ENCODE results near the gene ITGBL1. TPM values are rescaled to one million over a fixed set of nuclear protein-coding genes. Genes with fewer than 3 reads are reported as not detected.

Gene ITGBL1
- polyA plus RNA-seq, 1 experiment: 73.7 TPM

DNA sequence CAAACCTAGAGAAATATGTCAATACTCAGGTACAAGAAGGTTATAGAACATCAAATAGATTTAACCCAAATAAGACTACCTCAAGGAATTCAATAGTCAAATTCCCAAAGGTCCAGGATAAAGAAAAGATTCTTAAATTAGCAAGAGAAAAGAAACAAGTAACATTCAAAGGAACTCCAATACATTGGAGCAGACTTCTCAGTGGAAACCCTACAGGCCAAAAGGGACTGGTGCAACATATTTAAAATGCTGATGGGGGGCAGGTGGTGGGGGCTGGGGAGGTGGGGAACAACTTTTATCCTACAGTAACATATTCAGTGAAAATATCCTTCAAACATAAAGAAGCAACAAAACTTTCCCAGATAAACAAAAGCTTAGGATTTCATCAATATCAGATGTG lies 23.1 kb downstream of the ITGBL1 start:
- TF ChIP-seq, protein P1, sequence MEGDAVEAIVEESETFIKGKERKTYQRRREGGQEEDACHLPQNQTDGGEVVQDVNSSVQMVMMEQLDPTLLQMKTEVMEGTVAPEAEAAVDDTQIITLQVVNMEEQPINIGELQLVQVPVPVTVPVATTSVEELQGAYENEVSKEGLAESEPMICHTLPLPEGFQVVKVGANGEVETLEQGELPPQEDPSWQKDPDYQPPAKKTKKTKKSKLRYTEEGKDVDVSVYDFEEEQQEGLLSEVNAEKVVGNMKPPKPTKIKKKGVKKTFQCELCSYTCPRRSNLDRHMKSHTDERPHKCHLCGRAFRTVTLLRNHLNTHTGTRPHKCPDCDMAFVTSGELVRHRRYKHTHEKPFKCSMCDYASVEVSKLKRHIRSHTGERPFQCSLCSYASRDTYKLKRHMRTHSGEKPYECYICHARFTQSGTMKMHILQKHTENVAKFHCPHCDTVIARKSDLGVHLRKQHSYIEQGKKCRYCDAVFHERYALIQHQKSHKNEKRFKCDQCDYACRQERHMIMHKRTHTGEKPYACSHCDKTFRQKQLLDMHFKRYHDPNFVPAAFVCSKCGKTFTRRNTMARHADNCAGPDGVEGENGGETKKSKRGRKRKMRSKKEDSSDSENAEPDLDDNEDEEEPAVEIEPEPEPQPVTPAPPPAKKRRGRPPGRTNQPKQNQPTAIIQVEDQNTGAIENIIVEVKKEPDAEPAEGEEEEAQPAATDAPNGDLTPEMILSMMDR (IDR thresholded peaks at IDR 0.05; ENCODE audit: insufficient read depth, low read depth, low read length): no peak
- DNase-seq (ENCODE audit: low read depth): no peak
- Histone ChIP-seq H3K27me3 (ENCODE audit: control insufficient read depth, insufficient read depth, low read length) (no peaks in the 10 kb centered on the region), H3K4me3 (ENCODE audit: low read depth, low read length) (no peak overlapping the region), H3K36me3 (ENCODE audit: control insufficient read depth, insufficient read depth, low read length) (no peaks in the 10 kb centered on the region)
- POLR2A ChIA-PET: no interaction called here
- CTCF ChIA-PET: interaction anchor here (1.2 to 3.9 kb wide), 8 partner anchors 11 to 334 kb away, joined by 3 to 63 read pairs (median 4); no protein-coding TSS in a partner anchor

DNA sequence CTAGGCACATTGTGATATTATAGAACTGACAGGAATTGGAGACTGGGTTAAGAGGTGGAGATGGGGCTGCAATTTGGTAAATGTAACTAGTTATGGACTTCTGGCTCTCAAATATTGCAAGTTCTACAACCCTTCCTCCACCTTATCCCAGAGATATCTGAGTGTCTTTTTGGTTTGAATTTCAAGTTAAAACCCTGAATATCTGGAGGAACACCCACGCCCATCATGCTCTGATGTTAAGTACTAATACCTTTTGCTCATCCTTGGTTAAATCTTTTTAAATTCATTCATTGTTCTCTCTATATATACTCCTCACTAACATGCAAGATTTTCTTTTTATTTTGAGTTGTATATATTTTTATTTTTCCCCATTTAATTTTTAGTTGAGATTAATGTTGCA lies 28.9 kb downstream of the ITGBL1 start:
- no peak for DNase-seq (ENCODE audit: low read depth)
- TF ChIP-seq, protein P1 (IDR thresholded peaks at IDR 0.05; ENCODE audit: insufficient read depth, low read depth, low read length): no peak
- ChIA-PET POLR2A (no interaction called here), CTCF (interaction anchor here (0.9 kb wide), 1 partner anchor 33 kb away, joined by 3 read pairs; no protein-coding TSS in a partner anchor)
- H3K4me3 ChIP-seq (ENCODE audit: low read depth, low read length): no peak overlapping the region
- no peaks in the 10 kb centered on the region for H3K27me3 ChIP-seq (ENCODE audit: control insufficient read depth, insufficient read depth, low read length)
- H3K36me3 ChIP-seq (ENCODE audit: control insufficient read depth, insufficient read depth, low read length): no peaks in the 10 kb centered on the region

DNA sequence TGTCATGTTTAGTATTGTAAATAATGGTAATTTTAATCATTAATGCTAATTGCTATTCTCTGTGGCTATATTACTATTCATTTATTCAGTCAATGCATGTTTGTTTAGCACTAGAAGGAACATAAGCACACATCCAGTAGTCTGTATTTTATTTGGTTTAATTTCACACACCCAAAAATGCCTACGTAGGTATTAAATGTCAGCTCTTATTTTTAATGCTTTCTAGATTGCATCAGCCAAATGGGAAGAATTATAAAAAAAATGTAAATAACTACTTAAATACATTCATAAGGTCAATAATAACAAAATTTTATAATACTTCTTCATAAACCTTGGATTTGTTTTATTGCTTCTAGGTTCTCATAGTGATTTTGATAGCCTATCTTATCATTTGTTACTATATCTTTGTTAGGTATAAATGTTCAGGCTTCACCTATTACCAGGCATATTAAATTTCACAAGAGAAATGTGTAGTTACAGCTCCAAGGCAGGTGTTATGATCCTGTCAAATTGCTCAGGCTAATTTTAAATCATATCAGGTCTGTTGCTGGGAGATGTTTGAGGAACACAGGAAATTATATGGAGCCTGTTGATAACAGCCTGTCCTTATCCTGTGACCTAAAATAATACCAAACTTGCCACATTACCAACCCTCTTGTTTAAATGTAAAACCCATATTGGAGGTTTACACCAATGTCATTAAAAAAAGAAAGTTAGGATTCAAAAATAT lies 34.4 kb downstream of the ITGBL1 start:
- Histone ChIP-seq H3K27me3 (ENCODE audit: control insufficient read depth, insufficient read depth, low read length) (no peaks in the 10 kb centered on the region), H3K36me3 (ENCODE audit: control insufficient read depth, insufficient read depth, low read length) (no peaks in the 10 kb centered on the region), H3K4me3 (ENCODE audit: low read depth, low read length) (no peak overlapping the region)
- POLR2A ChIA-PET: no interaction called here
- TF ChIP-seq, protein P1 (IDR thresholded peaks at IDR 0.05; ENCODE audit: insufficient read depth, low read depth, low read length): no peak
- CTCF ChIA-PET: interaction anchor here (1.5 to 3.3 kb wide), 2 partner anchors 13 to 342 kb away, joined by 7 to 16 read pairs; no protein-coding TSS in a partner anchor
- no peak for DNase-seq (ENCODE audit: low read depth)

DNA sequence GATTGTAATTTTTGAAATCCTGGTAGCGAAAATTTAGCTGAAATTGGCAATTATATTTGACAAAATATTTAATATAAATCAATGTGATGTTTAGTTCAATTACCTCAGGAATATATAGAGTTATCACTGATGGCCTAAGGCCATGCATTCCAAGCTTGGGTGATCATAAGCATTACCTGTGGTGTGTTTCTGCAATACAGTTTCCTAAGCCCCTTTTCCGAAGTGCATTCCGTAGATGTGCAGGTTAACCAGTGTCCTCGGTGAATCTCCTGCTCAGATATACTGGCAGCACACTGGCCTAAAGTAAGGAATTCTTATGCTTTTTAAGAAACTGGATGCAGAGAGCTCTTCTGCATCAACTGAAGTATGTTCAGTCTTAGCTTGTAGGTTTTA lies 35.0 kb downstream of the ITGBL1 start:
- no peaks in the 10 kb centered on the region for H3K27me3 ChIP-seq (ENCODE audit: control insufficient read depth, insufficient read depth, low read length)
- POLR2A ChIA-PET: no interaction called here
- CTCF ChIA-PET: interaction anchor here (0.8 to 3.3 kb wide), 4 partner anchors 13 to 343 kb away, joined by 3 to 16 read pairs (median 5); no protein-coding TSS in a partner anchor
- no peak for DNase-seq (ENCODE audit: low read depth)
- TF ChIP-seq, protein P1 (IDR thresholded peaks at IDR 0.05; ENCODE audit: insufficient read depth, low read depth, low read length): no peak
- H3K36me3 ChIP-seq (ENCODE audit: control insufficient read depth, insufficient read depth, low read length): no peaks in the 10 kb centered on the region
- no peak overlapping the region for H3K4me3 ChIP-seq (ENCODE audit: low read depth, low read length)

DNA sequence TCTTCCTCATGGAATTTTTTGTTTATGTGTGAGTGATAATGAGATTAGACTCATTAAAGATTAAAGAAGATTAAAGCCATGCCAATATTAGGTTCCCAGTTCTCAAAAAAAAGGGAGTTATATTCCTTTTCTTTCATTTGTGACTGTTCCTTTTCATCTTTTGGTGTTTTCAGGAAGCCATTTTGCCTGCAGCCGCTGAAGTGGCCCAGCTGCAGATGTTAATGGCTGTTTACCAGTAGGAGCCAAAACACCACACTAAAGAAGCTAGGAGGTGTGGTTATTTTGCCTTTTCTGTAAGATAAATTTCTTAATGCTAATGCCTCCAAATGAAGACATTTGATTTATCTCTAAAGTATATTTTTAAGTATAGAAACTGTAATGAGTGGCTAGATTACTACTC lies 36.3 kb downstream of the ITGBL1 start:
- H3K36me3 ChIP-seq (ENCODE audit: control insufficient read depth, insufficient read depth, low read length): no peaks in the 10 kb centered on the region
- ChIA-PET POLR2A (no interaction called here), CTCF (interaction anchor here (0.8 to 3.3 kb wide), 3 partner anchors 9 to 344 kb away, joined by 3 to 16 read pairs (median 3); no protein-coding TSS in a partner anchor)
- TF ChIP-seq, protein P1 (IDR thresholded peaks at IDR 0.05; ENCODE audit: insufficient read depth, low read depth, low read length): no peak
- no peak for DNase-seq (ENCODE audit: low read depth)
- H3K4me3 ChIP-seq (ENCODE audit: low read depth, low read length): no peak overlapping the region
- no peaks in the 10 kb centered on the region for H3K27me3 ChIP-seq (ENCODE audit: control insufficient read depth, insufficient read depth, low read length)
